Activated T-cell treated with anti-CD3 and anti-CD28 coated beads for 1 hour (primary cell): ENCODE measurements around the gene HOXB13.

ENCODE experiments used
- DNase-seq: peaks from one replicate; pipeline ENCODE4 v3.0.0-alpha.2; 2020; ENCODE audit warnings: low read depth

HOXB13 gene

DNA sequence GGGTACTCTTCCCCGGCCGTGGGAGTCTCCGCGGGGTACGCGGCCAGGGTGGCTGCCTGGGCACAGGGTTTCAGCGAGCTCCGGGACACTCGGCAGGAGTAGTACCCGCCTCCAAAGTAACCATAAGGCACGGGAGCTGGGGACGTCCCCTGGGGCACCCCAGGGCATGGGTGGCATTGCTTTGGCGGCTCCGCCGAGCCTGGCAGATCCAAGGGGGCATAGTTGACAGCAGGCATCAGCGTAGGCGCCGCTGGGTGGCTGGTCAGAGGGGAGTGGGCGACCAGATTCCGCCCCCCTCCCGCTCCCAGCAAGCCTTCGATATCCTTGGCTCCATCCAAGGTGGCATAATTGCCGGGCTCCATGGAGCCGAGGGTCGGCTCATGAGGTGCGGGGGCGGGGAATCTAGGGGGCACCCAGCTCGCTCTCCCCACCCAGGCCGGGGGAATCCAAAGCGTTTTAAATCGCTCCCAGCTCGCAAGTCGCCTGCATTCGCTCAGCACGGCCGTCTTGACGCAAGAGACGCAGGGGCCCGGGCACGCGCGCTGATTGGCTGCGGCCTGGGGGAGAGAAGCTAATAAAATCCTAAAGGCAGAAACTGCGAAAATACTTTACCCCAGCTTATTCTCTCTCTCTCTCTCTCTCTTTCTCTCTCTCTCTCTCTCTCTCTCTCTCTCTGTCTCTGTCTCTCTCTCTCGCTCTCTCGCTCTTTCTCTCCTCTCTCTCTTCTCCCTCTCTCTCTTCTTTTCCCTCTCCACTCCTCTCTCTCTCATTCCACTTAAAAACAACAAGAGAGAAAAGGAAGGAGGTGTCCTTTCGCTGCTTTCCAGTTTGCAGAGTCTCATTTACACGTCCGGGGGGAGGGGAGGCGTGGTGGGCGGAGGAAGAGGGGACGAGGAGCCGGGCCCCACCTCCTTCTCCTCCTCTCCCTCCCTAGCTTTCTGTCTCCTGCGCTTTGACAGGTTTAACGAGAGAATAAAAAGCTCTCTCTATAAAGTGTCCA lies at the start of gene HOXB13:
Gene HOXB13 (minus strand): TSS at position 519 of the 1,000 bp plus-strand sequence. CDS start 157 bp downstream, at position 362.
- DNase-seq = no peak

DNA sequence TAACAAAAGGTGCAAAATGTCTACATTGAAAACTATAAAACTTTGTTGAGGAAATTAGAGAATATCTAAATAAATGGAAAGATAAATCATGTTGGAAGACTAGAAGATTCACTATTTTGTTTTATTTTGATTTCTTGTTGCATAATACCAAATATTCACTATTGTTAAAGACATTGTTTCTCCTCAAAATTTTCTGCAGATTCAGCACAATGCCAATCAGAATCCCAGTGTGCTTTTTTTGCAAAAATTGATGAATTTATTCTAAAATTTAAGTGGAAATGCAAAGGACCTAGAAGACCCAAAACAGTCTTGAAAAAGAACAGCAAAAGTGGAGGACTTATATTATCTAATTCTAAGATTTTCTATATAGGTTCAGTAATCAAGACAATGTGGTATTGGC lies 48.1 kb upstream of the HOXB13 start:
- no peak for DNase-seq

DNA sequence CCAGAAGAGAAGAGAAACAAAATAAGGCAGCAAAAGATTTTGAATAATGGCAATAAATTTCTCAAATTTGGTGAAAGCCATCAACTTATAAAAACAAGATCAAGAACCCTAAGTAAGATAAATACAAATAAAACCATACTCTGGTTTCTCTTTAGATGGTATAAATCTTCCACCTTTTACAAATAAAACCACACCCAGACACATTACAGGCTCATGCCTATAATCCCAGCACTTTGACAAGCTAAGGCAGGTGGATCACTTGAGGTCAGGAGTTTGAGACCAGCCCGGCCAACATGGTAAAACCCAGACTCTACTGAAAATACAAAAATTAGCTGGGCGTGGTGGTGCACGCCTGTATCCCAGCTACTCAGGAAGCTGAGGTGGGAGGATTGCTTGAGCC lies 44.7 kb upstream of the HOXB13 start:
- no peak for DNase-seq

DNA sequence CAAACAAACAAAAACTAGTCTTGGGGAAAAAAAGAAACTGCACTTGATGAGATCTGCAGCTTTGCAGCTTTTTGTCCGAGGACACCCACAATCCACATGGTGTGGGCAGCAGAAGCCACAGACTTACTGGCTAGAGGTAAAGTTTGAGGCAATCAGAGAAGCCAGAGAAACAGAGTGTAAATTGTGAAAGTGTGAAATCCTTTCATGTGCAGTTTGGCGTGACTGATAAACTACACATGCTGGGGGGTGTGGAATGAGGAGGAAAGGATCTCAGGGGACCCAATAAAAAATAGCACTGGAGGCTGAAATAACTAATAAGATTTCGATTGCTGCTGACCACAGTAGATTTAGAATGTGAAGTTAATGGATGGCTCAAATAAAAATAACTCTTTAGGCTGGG lies 42.4 kb upstream of the HOXB13 start:
- DNase-seq = no peak

DNA sequence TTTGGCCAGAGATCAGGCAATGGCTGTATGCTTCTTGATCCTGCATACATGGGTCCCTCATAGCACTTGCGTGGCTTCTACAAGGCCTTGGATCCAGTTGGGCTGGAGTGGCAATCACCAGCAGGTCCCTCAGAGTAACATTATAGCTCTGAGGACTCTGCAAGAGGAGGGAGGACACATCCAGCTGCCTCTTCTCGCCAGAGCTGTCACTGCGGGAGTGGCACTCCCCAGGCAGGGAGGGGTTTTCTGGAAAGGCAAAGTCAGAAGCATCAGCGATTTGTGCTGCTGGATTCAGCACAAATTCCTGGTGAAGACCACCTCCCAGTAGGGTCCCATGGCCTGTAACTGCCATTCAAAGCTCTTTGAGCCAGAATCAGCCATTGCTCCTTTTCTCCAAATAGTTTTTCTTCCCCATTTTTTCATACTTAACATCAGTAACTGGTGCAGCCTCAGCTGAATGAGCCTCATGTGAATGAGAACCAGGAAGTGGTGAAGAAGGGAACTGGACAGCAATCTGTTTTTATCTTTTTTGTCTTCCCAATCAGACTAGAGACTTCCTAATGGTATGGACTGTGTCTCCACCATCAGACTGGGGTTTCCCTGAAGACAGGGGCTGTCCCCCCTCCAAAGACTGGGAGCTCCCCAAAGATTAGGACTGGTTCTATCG lies 40.6 kb upstream of the HOXB13 start:
- DNase-seq = no peak

DNA sequence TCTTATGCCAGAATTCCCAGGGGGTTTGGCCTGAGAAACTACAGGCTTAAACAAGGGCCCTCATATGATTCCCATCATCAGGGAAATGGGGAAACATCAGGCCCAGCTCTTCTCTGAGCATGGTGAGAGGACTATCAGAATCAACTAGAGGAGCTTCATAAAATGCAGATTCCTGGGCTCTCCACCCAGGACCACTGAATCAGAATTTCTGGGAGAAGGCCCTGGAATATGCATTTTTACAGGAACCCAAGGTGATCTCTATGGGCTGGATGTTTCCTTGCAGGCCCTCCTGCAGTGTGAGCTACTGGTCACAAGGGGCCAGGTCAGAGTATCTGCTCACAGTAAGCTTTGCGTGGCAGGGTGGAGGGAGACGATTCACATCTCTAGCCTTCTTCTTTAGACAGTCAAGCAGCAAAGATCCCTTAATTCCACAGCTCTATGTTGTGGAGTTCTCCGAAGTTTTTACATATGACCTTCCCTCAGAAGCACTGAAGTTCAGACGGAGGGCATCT lies 38.8 kb upstream of the HOXB13 start:
- no peak for DNase-seq

DNA sequence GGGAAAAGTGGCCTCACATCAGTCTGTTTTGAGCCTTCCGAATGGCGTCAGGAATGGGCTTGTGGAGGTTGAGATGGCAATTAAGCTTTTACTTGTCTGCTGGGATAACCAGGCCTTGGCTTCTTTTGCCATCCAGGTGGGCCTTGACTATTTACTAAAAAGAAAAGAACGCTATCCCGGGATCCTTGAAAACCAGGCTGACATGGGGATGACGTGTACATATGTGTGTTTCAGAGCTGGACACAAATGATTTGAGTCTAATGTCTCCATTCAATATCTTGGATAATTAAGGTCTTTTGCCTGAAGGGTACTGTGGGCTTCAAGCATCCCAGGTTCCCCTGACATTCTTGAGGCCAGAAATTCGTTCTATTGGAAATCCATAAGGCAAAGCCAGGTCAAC lies 32.6 kb upstream of the HOXB13 start:
- no peak for DNase-seq

DNA sequence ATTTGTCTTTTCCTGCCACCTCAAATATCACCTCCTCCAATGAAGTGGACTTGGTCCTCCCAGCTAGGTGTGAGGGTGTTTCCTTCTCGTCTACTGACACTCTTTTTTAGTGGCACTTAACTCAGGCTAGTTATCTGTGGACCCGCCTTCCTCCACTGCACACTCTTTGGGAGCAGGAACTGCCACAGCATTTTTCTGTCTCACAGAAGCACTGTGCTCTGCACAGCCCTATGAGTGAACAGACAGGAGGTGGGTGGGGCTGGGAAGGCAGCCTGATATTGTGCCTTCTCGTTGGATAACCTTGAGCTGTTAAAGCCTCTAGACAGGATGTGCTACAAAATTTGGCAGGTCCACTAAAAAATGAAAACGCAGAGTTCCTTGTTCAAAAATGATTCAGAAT lies 31.9 kb upstream of the HOXB13 start:
- DNase-seq = no peak

DNA sequence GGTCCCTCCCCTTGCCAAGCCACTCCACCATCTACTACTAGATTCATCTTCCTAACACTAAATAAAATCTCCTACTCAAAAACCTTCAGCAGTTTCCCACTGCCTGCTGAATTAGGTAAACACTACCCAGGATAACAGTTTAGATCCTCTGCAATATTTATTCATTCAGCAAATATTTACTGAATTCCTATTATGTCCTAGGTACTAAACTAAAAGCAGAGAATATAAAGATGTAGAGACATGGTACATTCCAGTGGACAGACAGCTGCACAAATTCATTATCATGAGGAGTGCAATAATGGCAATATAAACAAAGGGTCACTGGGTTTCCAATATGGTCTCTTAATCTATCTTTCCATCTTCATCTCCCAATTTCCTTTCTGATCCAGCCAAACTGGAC lies 30.7 kb upstream of the HOXB13 start:
- DNase-seq = no peak

DNA sequence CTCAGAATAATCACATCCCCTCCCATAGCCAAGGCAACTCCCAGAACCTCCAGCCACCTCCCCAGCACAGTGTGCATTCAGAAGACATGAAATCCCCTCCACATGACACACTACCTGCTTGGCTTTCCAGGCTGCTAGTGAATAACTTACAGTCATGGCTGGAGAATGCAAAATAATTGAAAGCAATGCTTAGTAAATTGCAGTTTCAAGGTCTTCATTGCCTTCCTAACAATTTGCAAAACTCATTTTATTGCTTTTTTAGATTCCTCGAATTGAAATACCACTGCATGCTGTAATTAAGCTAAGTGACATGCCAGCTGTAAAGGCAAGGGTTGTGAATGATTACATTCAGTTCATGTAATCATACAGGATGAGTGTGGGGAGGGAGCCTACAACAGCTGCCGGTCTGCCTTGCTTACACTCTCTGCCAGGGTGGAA lies 29.0 kb upstream of the HOXB13 start:
- DNase-seq = no peak

DNA sequence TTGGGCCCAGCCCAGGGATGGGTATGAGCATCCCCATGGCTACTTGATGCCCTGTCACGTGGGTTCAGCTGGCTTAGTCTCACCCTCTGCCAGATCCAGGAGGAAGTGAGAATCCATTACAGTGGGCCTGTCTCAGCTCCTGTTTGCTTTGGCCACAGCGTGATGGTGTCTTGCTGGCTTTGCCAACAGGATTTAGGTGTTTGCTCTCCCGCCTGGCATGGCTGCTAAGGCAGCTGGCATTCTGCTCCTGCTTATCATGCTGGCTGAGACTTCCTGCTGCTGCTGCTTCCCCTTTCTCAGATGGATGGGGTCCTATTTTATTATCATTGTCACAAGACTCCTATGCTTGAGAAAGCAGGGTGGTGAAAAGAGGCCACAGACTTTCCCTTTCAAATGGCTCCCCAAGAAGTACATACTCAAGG lies 28.3 kb upstream of the HOXB13 start:
- DNase-seq = no peak

DNA sequence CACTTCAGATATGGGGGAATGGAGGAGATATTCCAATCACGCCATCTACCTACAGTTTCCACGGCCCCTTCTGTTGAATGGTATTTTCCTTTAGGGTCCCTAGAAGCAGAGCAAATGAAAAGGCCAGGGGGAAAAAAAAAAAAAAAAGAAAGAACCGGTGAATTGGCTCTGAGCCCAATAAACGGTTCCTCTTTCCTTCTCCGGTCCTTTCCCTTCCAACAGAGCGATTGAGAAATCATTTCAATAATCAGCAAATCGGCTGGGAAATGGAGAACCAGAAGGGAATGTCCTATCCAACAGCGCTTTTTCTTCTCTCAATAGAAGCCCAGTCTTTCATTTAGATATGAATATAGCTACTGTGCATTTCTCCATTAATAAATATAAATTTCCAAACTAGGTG lies 26.8 kb upstream of the HOXB13 start:
- DNase-seq = no peak

DNA sequence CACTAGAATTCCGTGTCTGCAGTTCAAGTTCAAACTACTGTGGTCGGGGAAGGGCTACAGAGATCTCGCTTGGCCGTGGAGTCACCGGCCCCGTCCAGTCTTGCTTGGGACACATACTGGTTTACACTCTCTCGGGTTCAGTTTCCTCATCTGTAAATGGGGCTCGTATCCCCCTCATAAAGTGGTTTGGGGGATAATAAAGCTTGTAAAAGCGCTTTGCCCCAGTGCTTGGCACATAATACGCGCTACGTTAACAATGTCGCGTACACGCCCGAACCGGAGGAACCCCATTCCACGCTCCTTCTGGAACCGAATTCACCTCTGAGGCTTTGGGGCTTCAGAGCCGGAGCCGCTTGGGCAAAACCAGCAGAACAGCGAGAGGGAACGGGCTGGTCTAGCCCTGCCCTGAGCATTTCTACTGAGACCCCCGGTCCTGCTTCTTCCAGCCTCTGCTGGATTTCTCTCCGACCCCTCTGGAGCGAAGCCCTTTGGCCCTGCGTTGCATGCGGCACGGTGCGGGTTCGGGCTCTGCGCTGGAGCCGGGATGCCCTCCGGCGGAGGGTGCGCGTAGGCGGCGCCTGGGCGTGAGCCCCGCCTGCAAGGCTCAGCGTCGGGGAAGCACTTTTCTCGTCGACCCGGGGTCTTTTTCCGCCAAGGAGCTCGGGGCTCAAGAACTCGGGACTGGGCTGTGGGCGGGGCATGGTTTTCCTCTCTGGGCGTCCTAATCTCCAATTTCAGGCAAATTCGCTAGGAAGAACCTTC lies 26.1 kb upstream of the HOXB13 start:
- no peak for DNase-seq

DNA sequence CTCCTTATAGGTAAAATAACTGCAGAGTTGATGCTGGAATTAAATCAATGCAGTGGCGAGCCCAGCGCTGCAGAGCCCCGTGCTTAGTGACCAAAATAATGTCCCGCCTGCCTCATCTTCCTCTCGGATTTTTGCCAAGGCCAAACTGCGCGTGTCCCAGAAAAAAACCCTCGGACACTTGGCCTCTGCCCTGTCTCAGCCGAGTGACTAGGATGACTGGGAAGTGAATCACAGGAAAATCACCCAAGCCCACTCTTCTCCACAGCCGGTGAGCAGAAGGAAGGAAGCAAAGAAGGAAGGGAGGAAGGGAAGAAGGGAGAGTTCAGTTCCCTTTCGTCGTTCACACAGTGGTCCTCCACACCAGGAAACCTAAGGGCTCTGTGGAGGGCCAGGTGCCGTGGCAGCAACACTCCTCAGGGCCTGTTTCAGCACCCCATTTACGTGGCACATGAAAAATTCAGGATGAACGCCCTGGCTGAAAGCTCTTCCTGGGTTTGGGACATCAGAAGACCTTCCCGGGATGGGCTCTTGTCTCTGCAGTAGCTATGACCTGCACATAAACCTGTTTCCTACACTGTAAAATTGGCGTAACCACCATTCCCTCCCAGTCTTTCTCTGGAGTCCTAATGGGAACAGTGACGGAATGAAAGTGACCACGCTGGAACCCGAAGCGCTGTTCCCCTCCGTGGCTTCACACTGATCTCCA lies 25.4 kb upstream of the HOXB13 start:
- DNase-seq = no peak

DNA sequence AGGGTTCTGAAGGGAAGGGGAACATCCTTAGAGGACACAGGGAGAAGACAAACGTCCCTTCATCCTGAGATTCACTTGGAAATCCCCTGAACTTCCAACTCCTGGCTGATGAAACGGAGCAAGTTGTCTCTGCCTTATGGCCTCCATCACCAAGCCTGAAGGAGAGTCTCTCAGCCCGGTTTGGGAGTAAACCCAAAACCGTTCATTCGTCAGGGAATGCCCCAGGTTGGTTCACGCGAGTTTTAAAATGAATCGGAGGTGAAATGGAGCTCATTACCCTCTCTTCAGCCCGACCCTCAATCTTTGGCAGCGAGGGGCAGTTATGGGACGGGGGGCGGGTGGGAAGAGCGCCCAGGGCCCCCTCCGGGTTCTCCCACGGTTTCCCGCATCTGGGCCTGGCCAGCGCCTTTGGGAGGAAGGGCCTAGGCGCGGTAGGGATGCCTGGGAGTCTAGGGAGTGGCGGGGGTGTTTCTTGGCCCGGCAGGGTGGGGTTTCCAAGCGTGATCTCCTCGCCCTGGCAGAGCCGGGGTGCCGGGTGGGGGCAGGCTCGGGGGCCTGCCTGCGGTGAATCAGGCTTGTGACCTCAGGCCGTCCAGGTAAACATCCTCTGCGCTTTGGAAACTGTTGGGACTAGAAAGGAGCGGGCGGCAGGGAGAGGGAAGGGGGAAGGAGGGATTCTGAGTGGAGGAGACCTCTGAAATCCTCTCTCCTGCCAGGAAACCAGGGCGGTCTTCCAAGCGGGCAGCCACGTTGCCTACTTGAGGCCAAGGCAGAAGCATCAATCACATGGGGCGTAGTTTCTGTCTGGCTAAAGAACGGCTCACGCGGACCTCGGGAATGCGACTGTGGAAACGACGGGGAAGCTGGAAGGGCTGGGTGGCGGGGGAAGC lies 24.1 kb upstream of the HOXB13 start:
- no peak for DNase-seq

DNA sequence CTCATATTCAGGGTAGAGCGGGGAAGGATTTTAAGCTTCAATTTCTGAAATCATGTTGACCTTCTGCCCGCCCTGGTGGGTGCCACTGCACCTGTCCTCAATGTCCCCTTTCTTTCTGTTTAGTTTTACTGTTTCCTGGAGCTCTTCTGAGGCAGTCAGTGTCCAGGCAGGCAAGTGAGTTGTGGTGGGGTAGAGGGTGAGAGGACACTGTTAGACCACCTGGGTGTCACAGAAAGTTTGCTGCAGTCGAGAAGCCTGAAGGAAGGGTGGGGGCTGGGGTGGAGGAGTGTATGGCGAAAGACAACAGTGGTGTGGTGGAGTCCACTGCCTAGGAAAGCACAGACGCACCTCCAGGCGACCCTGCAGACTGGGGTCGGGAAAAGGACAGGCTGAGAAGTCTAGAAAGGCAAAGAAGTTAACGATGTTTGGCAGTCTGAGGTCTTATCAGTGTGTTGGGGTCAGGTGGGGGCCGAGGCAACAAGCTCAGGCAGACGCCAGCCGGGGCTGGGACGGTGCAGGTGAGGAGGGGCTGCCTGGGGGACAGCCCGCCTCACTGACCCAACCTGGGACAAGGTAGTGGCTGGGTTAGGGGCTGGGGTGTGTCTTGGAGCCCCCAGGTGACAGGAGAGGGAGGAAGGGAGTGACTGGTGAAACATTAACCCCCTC lies 23.3 kb upstream of the HOXB13 start:
- DNase-seq = no peak

DNA sequence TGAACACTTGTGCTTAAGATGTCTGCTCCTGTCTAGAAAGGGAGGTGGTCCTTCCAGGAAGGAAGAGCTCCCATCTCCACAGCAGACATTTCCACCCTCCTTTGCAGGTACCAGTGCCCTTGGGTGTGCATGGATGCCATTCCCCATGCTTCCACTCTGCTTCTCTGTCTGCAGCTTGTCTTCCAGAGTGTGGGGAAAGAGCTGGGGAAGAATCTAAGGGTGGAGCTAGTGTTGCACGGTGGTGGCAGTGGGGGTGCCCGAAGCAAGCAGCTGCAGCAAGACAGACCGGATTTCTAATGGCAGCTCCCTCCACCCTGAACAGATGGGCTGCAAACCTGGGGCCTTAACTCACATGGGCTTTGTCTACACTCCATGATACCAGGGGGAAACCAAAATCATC lies 22.6 kb upstream of the HOXB13 start:
- DNase-seq = no peak

DNA sequence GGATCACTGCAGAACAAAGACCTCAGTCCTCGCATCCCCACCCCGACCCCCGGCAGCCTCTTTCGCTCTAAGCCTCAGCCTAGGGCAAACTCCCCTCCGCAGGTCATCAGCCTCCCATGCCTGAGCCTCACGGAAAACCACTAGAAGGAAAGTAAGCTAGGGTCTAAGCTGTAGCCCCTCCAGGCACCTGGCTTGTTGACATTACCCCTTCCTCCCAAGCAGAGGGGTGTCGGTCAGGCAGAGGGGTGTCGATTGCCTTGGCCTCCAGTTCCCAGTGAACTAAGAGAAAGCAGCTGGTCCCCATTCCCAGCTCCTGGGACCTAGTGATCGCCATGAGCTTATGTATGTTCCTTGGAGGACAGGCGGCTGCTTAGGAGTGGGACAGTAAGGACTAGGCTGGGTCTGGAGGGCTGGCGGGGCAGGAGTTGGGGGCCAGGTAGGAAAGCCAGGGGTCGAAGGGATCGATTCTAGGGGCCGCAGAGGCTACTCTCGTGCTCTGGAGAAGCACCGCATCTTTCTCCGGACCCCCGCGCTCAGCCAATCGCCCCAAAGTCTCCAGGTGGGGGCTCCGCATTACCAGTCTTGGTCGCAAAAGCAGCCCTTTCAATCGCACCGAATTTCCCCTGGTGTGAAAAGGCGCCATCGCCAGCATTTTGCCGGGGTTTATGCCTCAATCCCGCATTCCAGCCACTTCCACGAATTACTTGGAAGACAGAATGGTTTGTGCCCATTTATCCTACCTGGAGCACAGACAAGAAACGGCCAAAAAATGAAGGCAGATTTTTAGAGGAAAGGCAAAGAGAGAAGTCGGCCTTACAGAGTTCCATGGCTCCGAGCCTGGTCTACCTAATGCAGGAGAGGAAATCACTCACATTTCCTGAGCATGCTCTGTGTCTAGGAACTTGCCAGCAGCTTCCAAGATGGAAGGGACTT lies 21.3 kb upstream of the HOXB13 start:
- no peak for DNase-seq
